GM18867 (cell line): ENCODE results near the gene PHKB.
"Not testable (repeated sequence)": the region's sequence is repeated elsewhere in the genome, so short reads cannot be mapped to it uniquely, and the experiment has no call there.

Experiments used
- ATAC-seq: cut with Tn5 transposase; IDR thresholded peaks from one replicate; pipeline ENCODE4 v1.9.1; 2021; ENCODE audit warnings: mild to moderate bottlenecking, moderate library complexity; ENCODE audit not compliant: unreplicated experiment

The PHKB gene

GRCh38 chr16:47468070-47468689 lies 7.0 kb downstream of the PHKB start:
- ATAC-seq = not testable (repeated sequence)

GRCh38 chr16:47469227-47469626 lies 8.1 kb downstream of the PHKB start:
- ATAC-seq = no peak

GRCh38 chr16:47470211-47470610 lies 9.1 kb downstream of the PHKB start:
- no peak for ATAC-seq

GRCh38 chr16:47470810-47471209 lies 9.7 kb downstream of the PHKB start:
- no peak for ATAC-seq

- ATAC-seq = not testable (repeated sequence)
Observed at GRCh38 chr16:47473004-47473403, 11.9 kb downstream of the PHKB start.

GRCh38 chr16:47473792-47474191 lies 12.7 kb downstream of the PHKB start:
- ATAC-seq = no peak

GRCh38 chr16:47475786-47476185 lies 14.7 kb downstream of the PHKB start:
- ATAC-seq = no peak

- ATAC-seq = no peak
Observed at GRCh38 chr16:47476654-47477345, 15.7 kb downstream of the PHKB start.

- ATAC-seq = no peak
Observed at GRCh38 chr16:47477679-47478078, 16.5 kb downstream of the PHKB start.

GRCh38 chr16:47480410-47480809 lies 19.3 kb downstream of the PHKB start:
- no peak for ATAC-seq

GRCh38 chr16:47481698-47482374 lies 20.7 kb downstream of the PHKB start:
- ATAC-seq = no peak

GRCh38 chr16:47483616-47484015 lies 22.5 kb downstream of the PHKB start:
- ATAC-seq = no peak

GRCh38 chr16:47486856-47487255 lies 25.7 kb downstream of the PHKB start:
- ATAC-seq = no peak

GRCh38 chr16:47488051-47488450 lies 26.9 kb downstream of the PHKB start:
- ATAC-seq = no peak

- ATAC-seq = no peak
Observed at GRCh38 chr16:47490471-47490870, 29.3 kb downstream of the PHKB start.

GRCh38 chr16:47492036-47492427 lies 30.9 kb downstream of the PHKB start:
- ATAC-seq = no peak

GRCh38 chr16:47492428-47493377 lies 31.6 kb downstream of the PHKB start:
- ATAC-seq = peak; percentile 72

GRCh38 chr16:47493381-47494337 lies 32.5 kb downstream of the PHKB start:
- ATAC-seq = peak; percentile 58

GRCh38 chr16:47499080-47499699 lies 38.1 kb downstream of the PHKB start:
- ATAC-seq = no peak
